Right cardiac atrium (tissue), 5 donors: ENCODE results near the gene POLE2. TPM values are rescaled to one million over a fixed set of nuclear protein-coding genes. Genes with fewer than 3 reads are reported as not detected.
A peak's percentile ranks its signal among the peaks of the same experiment; 100 is the strongest.
"Not testable (repeated sequence)": the region's sequence is repeated elsewhere in the genome, so short reads cannot be mapped to it uniquely, and the experiment has no call there.

Experiments
- ATAC-seq, 2 donors: fragments of 200-7000 bp; cut with Tn5 transposase; one replicate each; pipeline versions ENCODE4 v1.8.0 to v1.9.1; 2020; ENCODE audit warnings: moderate library complexity in 2 of 2, mild to moderate bottlenecking in 1 of 2
- DNase-seq, 3 donors: peaks; one replicate each; pipeline ENCODE4 v3.0.0-alpha.2; 2020
- H3K27ac ChIP-seq: one replicate; pipeline ENCODE4 v1.5.1; 2013; ENCODE audit warnings: mild to moderate bottlenecking, low read length, control low read depth, moderate library complexity
- H3K27me3 ChIP-seq: one replicate; pipeline ENCODE4 v1.6.1; 2013; ENCODE audit not compliant: control insufficient read depth, insufficient read depth
- H3K4me1 ChIP-seq: one replicate; pipeline ENCODE4 v1.6.1; 2013; ENCODE audit warnings: low read length; ENCODE audit not compliant: control insufficient read depth, insufficient read depth
- H3K4me3 ChIP-seq: one replicate; pipeline ENCODE4 v1.5.1; 2013; ENCODE audit warnings: low read length, control low read depth
- H3K9me3 ChIP-seq: one replicate; pipeline ENCODE4 v1.6.1; 2013; ENCODE audit warnings: low read length; ENCODE audit not compliant: control insufficient read depth
- WGBS: extraction: QIAGEN DNeasy Blood & Tissue Kit; methylation state at CpG from one replicate; pipeline ENCODE4 v1.1.7; 2013; 5-methylcytosine and 5-hydroxymethylcytosine counted together
- intact Hi-C, 4 donors: fragments of 100-400 bp; cut with DNase I; formaldehyde crosslinking; loops; one replicate each; pipeline versions ENCODE4 v1.11.0 to v1.14.0; 2022 to 2023
- polyA plus RNA-seq: library from polyadenylated mRNA; stranded (reverse); fragments of 200-250 nt; gene quantifications from one replicate; pipeline ENCODE4 v1.2.3, GENCODE V29; 2013
- total RNA-seq, 4 donors: library from RNA; stranded (reverse); fragmentation: NEBNext Ultra II Directional; extraction: Animal tissue kit (Norgen Biotek cat#: 25700); gene quantifications; one replicate each; pipeline ENCODE4 v1.2.1, GENCODE V29; 2021
- donor health status: healthy with polysubstance abuse.
- donor health status: DM: no; HTN: yes; CAD: no.
- donor health status: DM: no; HTN: no; CAD: no.
- donor health status: DM: no; HTN: yes; CAD: no; lungs with severe emphysema.
- donor health status: DM: yes; HTN: yes; CAD: no.

Gene POLE2
- total and polyA plus RNA-seq, 5 donors: 0.59 to 2.0 (median 1.2) TPM

- Histone ChIP-seq H3K27ac (no peak overlapping the region), H3K27me3 (no peaks in the 10 kb centered on the region), H3K9me3 (no peaks in the 10 kb centered on the region), H3K4me3 (no peak overlapping the region), H3K4me1 (no peaks in the 10 kb centered on the region)
- no peak for DNase-seq
- no peak for ATAC-seq
- WGBS: 86% methylated on average over 2 of the region's 2 CpGs
- intact Hi-C loops: no loop called here
Observed at GRCh38 chr14:49659526-49660455, 28.2 kb downstream of the POLE2 start.

- DNase-seq, intact Hi-C loops, H3K4me3 ChIP-seq, ATAC-seq, H3K27me3 ChIP-seq, H3K27ac ChIP-seq, H3K4me1 ChIP-seq, H3K9me3 ChIP-seq: not testable (repeated sequence)
- WGBS: 96% methylated on average over 6 of the region's 6 CpGs
Observed at GRCh38 chr14:49657500-49657899, 30.5 kb downstream of the POLE2 start.

- no peak for ATAC-seq
- WGBS: 98% methylated on average over 3 of the region's 3 CpGs
- no peaks in the 10 kb centered on the region for H3K4me1 ChIP-seq
- H3K27me3 ChIP-seq: no peaks in the 10 kb centered on the region
- intact Hi-C loops: no loop called here
- H3K27ac ChIP-seq: no peak overlapping the region
- H3K9me3 ChIP-seq: no peaks in the 10 kb centered on the region
- no peak for DNase-seq
- H3K4me3 ChIP-seq: no peak overlapping the region
Observed at GRCh38 chr14:49654511-49654910, 33.5 kb downstream of the POLE2 start.

- intact Hi-C loops: no loop called here
- H3K27me3 ChIP-seq: no peaks in the 10 kb centered on the region
- ATAC-seq: no peak
- DNase-seq: no peak
- H3K4me3 ChIP-seq: no peak overlapping the region
- no peaks in the 10 kb centered on the region for H3K9me3 ChIP-seq
- 96% methylated on average over 6 of the region's 6 CpGs for WGBS
- H3K27ac ChIP-seq: no peak overlapping the region
- no peaks in the 10 kb centered on the region for H3K4me1 ChIP-seq
Observed at GRCh38 chr14:49653508-49653907, 34.5 kb downstream of the POLE2 start.

GRCh38 chr14:49642163-49642562 lies 45.9 kb downstream of the POLE2 start:
- no peaks in the 10 kb centered on the region for H3K9me3 ChIP-seq
- no peak overlapping the region for H3K4me3 ChIP-seq
- peaks cover 3% of the 10 kb centered on the region for H3K4me1 ChIP-seq
- DNase-seq (no peak), ATAC-seq (peak in 1 of 2 donors; percentile 17)
- H3K27me3 ChIP-seq: no peaks in the 10 kb centered on the region
- H3K27ac ChIP-seq: peak overlapping the region; percentile 46
- intact Hi-C loops: no loop called here

GRCh38 chr14:49641697-49642129 lies 46.3 kb downstream of the POLE2 start:
- DNase-seq: no peak
- intact Hi-C loops: no loop called here
- ATAC-seq: peak; percentile 61 to 86
- Histone ChIP-seq H3K27ac (peak overlapping the region; percentile 46), H3K27me3 (no peaks in the 10 kb centered on the region), H3K4me1 (peaks cover 5% of the 10 kb centered on the region), H3K9me3 (no peaks in the 10 kb centered on the region), H3K4me3 (no peak overlapping the region)
- 57% methylated on average over 8 of the region's 8 CpGs for WGBS

- H3K27me3 ChIP-seq: no peaks in the 10 kb centered on the region
- no peak overlapping the region for H3K27ac ChIP-seq
- no peaks in the 10 kb centered on the region for H3K9me3 ChIP-seq
- DNase-seq (no peak), ATAC-seq (no peak)
- H3K4me1 ChIP-seq: peaks cover 5% of the 10 kb centered on the region
- intact Hi-C loops: no loop called here
- no peak overlapping the region for H3K4me3 ChIP-seq
- WGBS: 95% methylated on average over 7 of the region's 7 CpGs
Observed at GRCh38 chr14:49640540-49641417, 47.2 kb downstream of the POLE2 start.

GRCh38 chr14:49637534-49638078 lies 50.4 kb downstream of the POLE2 start:
- Histone ChIP-seq H3K27ac (no peak overlapping the region), H3K4me3 (no peak overlapping the region), H3K4me1 (peaks cover 5% of the 10 kb centered on the region), H3K27me3 (no peaks in the 10 kb centered on the region), H3K9me3 (no peaks in the 10 kb centered on the region)
- 93% methylated on average over 3 of the region's 3 CpGs for WGBS
- DNase-seq (no peak), ATAC-seq (no peak)
- intact Hi-C loops: loop anchor here in 2 of 4 donors (10.0 kb wide), 2 partner anchors 127 to 197 kb away; partner anchors contain the start of gene KLHDC2 (in 2 of the 2)

GRCh38 chr14:49636866-49637265 lies 51.1 kb downstream of the POLE2 start:
- Histone ChIP-seq H3K27ac (no peak overlapping the region), H3K4me1 (peaks cover 5% of the 10 kb centered on the region), H3K4me3 (no peak overlapping the region), H3K27me3 (no peaks in the 10 kb centered on the region), H3K9me3 (no peaks in the 10 kb centered on the region)
- DNase-seq: no peak
- 80% methylated on average over 1 of the region's 1 CpG for WGBS
- intact Hi-C loops: loop anchor here in 2 of 4 donors (10.0 kb wide), 2 partner anchors 128 to 198 kb away; partner anchors contain the start of gene KLHDC2 (in 2 of the 2)
- ATAC-seq: no peak

- intact Hi-C loops: loop anchor here in 2 of 4 donors (10.0 kb wide), 2 partner anchors 130 to 200 kb away; partner anchors contain the start of gene KLHDC2 (in 2 of the 2)
- WGBS: under 1% methylated on average over 80 of the region's 80 CpGs
- Histone ChIP-seq H3K27ac (peak within 1 kb of the TSS; percentile 90), H3K27me3 (no peaks in the 10 kb centered on the region), H3K4me3 (peak within 1 kb of the TSS; percentile 74), H3K9me3 (no peaks in the 10 kb centered on the region), H3K4me1 (peaks cover 5% of the 10 kb centered on the region)
- DNase-seq: peak; percentile 54 to 84 (median 83)
- ATAC-seq: peak; percentile 62 to 76
Observed at GRCh38 chr14:49634547-49635334, 53.3 kb downstream of the POLE2 start, which contains the start of gene DNAAF2. Gene DNAAF2 (minus strand): TSS chr14:49635244. CDS start chr14:49635149, 95 bp downstream.
